GM12891 (cell line): ENCODE measurements around the gene SCD5.

Experiments used
- PAX5 ChIP-seq: IDR thresholded peaks from 2 replicates; pipeline ENCODE4 v1.6.1; 2011; ENCODE audit warnings: low read length, moderate library complexity, mild to moderate bottlenecking; ENCODE audit not compliant: insufficient read depth, severe bottlenecking
- POLR2A ChIP-seq: IDR thresholded peaks from 2 replicates; pipeline ENCODE4 v1.6.1; 2011; ENCODE audit warnings: low read depth, low read length, control low read depth
- POLR2AphosphoS5 ChIP-seq: IDR thresholded peaks from 2 replicates; pipeline ENCODE4 v1.6.1; 2011; ENCODE audit warnings: low read depth, low read length, control low read depth
- SPI1 ChIP-seq: IDR thresholded peaks from 2 replicates; pipeline ENCODE4 v1.6.1; 2011; ENCODE audit warnings: low read depth, low read length, control low read depth
- TAF1 ChIP-seq: IDR thresholded peaks from 2 replicates; pipeline ENCODE4 v1.6.1; 2011; ENCODE audit warnings: low read depth, low read length, control low read depth

- no peak for TF ChIP-seq POLR2A
- TF ChIP-seq TAF1, result no peak
- TF ChIP-seq POLR2AphosphoS5, result no peak
- TF ChIP-seq SPI1, result no peak
- no peak for TF ChIP-seq PAX5
Measured at GRCh38 chr4:82792912-82793649, 5.5 kb downstream of the SCD5 start.
